CD4-positive, alpha-beta T cell treated with Interleukin-15 for 1 hour (primary cell): ENCODE data around the gene SPATA9.
A peak's percentile ranks its signal among the peaks of the same experiment; 100 is the strongest.
"Not testable (repeated sequence)": the region's sequence is repeated elsewhere in the genome, so short reads cannot be mapped to it uniquely, and the experiment has no call there.

Experiments used
- DNase-seq: peaks from one replicate; pipeline ENCODE4 v3.0.0-alpha.2; 2020

Gene SPATA9

DNA sequence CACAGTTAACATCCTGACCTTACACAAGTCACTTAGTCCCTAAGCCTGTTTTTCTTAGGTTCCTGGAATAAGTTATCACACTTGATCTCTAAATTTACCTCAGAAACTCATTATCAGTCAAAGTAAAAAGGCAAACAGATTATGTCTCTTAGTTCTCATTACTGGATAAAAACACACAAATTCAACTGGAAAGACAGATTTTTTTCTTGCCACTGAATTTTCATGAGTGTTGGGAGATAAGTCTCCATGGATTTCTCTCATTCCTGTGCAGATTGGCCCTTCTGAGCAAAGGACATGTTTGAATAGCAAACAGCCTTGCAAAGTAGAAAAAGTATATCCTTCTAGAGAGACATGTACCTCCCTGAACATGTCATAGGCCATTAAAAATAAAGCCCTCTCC, 10.2 kb downstream of the SPATA9 start:
- no peak for DNase-seq

DNA sequence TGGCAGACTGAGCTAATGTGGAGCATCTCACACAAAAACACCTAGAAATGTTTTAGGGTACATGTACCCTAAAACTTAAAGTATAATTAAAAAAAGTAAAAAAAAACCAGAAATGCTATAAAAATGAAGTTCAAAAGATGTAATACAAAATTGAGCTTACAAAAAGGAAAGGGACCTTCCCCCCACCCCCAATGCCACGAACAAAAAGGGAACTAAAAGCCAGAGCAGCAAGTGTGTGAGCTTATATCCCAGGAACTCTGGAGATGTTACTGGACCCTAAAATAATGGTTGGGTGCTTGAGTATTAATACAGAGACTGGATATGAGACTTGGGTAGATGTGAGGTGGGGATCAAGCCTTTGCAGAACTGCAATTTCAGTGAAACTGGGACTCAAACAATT, 11.0 kb downstream of the SPATA9 start:
- no peak for DNase-seq

DNA sequence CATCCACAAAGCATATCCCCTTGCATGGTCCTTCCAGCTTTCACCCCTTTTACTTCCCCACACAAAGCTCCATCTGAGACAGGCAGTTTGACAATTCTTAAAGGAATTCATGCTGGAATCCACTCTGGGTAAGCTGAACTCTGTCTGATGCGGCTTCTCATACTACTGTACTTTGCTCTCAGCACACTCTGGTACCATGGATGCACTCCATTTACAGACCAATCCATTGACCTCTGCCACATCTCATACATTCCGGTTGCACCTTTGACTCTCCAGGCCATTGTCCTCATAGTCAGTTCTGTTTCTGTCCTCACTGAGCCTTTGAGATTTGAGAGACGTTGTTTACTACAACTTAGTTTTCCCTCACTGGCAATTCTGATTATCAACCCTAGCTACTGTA, 12.2 kb downstream of the SPATA9 start:
- no peak for DNase-seq

DNA sequence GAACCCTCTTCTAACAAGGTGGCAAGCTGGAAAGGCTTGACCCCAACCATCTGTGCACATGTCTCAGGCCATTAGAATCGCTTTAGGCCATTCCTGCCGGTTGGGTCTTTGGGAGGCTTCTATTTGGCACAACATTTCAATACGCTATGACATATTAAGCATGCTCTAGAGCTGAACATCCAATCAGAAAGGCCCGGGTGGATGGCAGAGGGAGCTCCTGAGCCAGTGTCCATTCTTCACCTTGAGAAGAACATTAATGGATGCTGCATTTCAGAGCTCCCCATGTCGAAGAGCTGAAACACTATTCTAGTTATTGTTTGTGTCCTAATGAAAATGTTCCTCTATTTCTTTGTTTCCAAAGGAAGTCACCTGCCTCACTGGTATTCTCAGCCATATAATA, 12.8 kb downstream of the SPATA9 start:
- DNase-seq: no peak

DNA sequence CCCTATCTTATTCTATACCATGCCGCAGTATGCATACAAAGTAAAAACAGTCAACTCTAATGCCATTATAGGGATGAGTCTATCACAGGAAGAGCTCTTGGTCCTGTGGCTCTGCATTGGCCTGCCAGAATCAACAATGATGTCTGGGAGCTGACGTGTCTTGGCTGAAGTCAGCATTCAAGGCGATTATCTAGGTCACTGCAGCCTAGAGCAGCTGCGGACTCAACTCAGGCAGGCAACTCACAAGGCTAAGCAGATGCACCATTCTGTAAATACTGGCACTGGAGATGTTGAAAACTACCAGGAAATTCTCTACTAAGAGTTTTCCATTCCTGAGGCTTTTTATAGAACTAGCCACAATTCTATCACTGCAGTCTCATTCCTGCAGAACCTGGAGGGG, 13.3 kb downstream of the SPATA9 start:
- DNase-seq: no peak

DNA sequence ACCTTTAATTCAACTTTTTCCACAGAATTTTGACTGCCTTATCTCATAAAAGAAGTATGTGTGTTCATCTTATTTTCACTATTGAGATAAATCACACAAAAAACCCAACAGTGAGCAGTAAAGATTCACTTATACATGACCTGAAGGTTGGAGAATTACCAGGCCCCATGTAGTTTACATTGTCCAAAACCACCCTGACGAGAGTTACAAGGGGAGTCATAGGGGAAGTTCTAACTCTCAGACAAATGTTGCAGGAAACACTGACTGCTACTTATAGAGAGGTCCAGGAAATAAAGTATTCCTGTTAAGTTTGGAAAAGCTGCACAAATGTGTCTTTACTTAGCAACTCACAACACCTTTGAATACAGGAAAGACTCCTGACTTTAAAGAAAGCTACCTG, 14.1 kb downstream of the SPATA9 start:
- DNase-seq: no peak

DNA sequence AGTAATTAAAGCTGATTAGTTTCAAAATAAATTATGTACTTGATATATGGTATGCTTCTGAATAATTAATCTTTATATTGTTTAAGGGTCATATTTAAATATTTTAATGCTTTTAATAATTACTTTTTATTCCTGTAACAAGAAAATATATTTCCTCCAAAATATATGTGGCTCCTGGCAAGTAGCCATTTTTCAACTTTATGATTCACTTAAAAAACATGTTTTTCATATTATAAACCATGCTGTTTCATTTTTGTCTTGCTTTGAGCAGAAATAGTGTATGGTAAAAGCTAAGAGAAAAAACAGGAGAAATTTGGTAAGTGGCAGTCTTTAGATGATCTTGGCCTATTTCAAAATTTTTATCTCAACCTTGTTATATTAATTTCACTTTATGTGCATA, 14.6 kb downstream of the SPATA9 start:
- no peak for DNase-seq

DNA sequence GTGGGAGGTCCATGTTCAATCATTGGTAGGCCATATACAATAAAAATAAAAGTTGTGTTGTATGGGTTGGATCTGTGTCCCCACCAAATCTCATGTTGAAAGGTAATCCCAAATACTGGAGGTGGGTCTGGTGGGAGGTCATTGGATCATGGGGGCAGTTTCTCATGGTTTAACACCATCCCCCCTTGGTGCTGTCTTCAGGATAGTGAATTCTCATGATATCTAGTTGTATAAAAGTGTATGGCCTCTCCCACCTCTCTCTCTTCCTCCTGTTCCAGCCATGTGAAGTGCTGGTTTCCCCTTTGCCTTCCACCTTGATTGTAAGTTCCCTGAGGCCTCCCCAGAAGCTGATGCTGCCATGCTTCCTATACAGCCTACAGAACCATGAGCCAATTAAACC, 15.1 kb downstream of the SPATA9 start:
- DNase-seq: no peak

DNA sequence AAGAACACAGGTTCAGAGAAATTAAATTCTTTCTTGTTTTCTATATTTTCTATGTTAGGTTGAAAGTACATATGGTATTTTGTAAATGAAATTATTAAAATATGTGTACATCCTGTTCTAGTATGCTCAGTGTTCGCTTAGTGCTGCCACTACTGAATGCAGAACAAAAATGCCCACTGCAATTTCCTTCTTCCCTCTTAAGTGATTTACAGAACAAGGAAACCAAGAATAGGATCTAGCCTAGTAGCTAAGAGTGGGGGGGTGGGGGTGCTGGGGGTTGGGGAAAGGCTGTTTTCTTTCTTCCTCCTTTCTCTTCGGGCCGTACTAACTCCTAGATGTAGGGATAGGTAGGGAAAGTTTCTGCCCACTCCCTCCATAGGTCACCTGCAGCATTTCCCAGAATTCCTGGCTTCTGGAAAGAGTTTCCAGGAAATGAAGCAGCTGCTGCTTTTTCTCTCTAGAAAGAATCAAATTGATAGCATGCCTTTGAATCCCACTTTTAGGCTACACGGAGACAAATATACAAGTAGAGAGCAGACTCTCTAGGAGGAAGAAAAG, 15.7 kb downstream of the SPATA9 start:
- DNase-seq: no peak

DNA sequence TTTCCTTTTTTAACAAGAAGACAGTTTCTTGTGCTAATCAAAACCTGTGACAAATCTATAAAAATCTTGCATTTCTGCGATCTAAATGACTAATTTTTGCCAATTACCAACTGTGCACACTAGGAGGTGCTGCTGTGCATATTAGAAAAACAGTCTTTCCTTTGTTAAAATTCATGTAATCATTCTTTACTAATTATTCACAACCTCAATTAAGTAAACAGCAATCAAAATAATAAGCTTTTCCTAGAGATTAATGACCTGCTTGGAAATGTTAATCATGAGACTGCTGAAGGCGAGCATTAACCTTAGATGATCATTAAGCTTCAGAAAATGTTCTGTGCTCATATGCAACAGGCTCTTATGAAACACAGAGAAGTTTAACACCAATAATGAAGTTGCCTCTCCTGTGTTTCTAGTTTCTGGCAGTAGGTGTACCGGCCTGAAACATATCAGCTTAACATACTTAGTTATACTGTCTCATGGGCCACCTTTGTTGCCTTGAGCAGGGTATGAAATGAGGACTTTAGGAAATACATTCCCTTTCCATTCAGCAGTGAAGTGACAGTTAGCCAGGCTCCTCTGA, 18.5 kb downstream of the SPATA9 start:
- DNase-seq: no peak

DNA sequence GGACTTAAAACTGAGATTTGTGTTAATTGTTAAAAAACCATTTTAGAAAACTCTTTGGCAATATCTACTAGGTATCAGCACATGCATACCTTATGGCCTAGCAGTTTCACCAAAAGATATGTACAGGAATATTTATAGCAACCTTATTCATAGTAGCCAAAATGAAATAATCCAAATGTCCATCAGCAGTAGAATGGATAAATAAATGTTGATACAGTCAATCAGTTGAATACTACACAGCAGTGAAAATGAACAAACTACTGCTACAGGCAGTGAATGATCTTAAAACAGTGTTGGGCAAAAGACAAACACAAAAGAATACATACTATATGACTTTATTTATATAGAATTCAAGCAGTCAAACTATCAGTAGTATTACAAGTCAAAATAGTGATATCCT, 19.8 kb downstream of the SPATA9 start:
- DNase-seq: no peak

DNA sequence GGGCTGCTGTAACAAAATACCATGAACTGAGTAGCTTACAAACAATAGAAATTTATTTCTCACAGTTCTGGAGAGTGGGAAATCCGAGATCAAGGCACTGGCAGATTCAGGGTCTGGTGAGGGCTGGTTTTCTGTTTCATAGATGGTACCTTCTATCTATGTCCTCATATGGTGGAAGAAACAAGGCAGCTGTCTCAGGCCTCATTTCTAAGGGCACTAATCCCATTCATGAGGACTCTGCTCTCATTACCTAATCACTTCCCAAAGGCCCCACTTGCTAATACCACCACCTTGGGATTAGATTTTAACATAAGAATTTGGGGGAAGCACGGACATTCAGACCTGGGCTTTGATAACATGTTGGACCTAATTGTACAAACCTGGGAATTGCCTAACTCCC, 22.7 kb downstream of the SPATA9 start:
- no peak for DNase-seq

DNA sequence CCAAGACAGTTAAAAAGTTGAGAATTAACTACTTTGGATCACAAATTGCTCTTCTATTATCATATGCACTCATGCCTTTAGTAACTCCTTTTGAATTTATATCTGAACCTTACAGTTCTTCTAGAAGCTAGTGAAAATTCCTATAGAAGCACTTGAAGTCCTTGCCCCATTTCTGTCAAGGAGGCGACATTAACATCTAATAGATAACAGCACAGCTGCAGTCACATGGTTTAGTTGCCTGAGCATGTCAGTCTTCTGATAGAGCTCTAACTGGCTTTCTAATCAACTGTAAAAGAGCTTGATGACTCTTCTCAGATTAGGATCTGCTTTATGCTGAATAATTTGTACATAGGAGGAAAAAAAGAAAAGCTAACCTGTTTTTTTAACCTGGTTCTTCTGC, 27.2 kb downstream of the SPATA9 start:
- DNase-seq: no peak

DNA sequence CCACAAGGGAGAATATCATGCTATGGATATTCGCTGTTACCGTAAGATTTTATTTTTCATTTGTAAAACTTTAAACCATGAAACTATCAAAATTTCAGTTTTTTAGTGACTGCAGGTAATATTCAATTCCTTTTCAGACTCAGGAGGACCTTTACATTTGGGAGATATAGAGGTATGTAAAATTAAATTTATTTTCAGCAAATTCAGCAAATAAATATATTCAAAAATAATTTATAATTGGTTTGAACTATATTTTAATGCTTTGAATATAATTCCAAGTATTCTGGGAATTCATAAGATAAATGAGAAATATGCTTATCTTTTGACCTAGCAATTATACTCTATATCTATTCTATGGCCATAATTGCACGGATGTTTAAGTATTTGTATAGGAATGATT, 28.6 kb downstream of the SPATA9 start:
- no peak for DNase-seq

DNA sequence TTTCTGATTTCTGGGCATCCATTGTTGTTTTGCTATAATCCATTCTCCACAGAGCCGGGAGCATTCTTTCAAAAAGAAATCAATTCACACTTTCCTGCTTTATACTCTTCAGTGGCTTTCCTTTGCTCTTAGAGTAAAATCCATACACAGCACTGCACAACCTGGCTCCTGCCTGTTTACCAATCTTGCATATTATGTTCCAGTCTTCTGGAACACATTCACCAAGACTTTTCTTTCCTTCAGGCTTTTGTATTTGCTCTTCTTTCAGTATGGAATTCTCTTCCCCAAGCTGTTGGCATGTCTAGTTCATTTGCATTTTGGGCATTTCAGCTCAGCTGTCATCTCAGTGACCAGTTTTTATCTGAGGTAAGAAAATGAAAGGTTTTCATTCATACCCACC, 29.9 kb downstream of the SPATA9 start:
- DNase-seq: no peak

DNA sequence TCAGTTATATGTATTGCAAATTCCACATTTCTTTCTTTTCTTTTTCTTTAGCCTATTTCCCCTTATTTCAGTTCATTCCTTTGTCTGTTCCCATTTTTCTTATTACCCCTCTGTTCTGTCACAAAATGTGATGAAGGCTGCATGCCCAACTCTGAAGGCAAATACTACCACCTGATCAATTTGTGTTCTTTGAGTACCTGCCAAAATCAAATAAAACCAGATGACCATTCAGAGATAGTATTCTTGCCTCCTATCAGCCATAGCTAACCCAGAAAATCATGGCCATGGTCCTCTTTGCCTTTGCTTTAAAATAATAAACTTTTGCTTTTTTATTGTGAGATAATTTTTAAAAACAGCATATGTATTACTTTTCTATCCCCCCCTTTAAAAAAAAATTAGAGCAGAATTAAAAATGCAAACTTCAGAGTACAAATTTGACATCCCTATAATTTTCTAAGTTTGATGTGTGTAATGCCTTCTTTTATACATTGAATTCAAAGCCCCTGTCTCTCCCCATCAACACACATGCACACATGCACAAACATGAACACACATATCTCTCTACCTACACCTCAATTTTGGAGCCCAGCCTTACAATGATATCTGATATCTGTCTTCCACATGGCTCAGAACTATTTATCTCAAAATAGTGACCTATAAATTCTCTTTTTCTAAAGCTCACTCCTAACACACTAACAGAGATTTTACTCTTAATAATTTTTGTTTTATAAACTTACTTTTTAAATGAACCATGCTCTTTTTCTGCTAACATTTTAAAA, 32.8 kb downstream of the SPATA9 start:
- no peak for DNase-seq

DNA sequence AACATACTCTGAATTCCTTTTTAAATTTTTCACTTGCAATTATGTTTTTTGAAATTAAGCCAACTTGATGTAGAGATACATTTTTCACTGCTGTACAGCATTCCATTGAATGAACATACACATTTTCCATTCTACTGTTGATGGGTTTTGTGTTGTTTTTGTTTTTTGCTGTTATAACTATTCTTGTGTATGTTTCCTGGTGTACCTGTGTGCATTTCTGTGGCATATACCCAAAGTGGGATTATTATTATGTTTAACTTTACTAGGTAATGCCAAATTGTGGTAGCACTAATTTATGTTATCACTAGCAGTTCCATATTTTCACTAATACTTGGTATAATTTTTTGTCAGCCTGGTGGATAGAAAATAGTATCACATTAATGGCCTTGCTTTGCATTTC, 33.5 kb downstream of the SPATA9 start:
- DNase-seq: no peak

DNA sequence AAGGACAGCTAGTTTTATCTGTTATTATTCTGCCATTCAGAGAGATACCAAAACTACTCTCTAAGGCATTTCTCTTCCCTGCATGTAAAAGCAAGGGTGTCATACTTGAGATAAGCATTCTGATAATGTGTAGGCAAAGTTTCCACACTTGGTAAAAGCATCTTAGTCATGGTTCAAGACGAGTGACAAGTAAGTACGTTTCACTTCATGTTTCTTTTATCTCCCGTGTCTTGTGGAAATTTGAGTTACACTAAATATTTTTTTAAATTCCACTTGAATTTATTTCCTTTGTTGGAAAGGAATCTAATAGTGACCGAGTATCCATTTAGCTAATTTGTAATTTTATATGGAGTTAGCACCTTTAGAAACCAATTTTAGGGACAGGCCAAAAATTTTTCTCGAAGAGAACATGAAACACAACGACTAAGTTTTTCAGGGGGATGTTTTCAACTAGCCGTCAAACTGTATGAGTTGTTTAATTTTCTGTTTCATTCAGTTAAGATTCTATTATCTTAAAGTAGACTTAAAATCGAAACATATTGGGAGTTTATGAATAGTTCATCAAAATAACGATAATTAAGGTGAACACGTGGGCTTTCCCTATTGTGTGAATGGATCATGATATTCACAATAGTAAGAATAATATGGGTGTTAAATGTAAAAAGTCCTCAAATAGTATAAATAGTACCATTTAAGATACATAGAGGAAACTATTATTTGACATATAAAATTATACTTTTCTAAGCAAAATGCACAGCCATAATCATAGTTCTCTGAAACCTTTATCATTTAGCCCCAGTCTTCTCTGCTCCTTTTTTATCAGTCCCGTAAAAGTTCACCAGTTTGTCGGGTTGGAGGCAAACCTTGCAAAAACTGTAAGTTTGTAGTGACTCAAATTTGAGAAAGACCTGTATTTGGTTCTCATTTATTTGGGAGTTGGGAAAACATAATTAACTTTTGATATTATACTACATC, 34.6 kb downstream of the SPATA9 start:
- no peak for DNase-seq

DNA sequence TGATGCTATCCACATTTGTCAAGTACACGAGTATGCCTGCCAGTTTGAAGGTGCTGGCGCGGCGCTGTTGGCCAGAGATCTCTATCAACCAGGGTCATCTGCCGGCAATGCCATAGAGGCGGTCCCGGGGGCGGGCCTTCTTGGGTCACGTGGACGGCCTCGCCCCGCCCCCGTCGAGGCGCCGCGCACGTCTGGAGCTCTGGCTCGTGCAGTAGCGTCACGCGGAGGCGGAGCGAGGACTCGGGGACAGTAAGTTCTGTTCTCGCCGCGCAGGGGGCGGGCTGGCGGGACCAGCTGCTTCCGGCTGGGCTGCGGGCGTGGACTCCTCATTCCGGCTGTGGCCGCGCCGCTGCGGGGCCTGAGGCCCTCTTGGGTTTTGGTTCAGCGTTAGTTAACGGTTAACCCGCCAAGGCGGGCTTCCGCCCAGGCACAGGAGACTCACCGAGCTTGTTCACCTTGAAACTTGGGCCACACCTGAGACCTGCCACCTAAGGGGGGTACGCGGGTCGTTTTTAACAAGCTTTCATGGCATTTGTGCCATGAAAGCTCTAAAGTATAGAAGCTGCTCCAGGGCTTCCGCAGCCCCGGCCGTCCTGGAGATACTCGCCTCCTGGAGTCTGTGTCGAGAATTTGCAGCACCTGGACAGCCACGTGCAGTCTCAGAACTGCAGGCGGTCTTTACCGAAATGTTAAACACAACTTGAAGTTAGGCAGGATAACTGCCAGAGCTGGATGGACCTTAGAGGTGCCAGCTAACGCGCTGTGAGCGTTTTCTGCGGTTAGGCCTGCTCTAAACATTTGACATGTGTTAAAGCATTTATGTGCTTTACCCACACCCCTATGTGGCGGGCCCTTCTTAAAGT, 36.0 kb downstream of the SPATA9 start, which contains the start of gene RFESD:
Gene RFESD, plus strand, starts transcription at position 209 of the 863 bp plus-strand sequence. CDS start 5,495 bp downstream, outside the sequence.
- peak; percentile 95 for DNase-seq

DNA sequence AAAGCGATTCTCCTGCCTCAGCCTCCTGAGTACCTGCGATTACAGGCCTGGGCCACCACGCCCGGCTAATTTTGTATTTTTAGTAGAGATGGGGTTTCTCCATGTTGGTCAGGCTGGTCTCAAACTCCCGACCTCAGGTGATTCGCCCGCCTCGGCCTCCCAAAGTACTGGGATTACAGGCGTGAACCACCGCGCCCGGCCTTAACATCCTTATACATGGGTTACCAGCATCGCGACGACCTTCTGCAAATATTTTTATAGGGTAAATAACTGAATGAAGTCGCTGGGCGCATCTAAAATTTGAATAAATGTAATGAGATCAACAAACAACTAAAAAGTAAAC, 36.6 kb downstream of the SPATA9 start:
- not testable (repeated sequence) for DNase-seq

DNA sequence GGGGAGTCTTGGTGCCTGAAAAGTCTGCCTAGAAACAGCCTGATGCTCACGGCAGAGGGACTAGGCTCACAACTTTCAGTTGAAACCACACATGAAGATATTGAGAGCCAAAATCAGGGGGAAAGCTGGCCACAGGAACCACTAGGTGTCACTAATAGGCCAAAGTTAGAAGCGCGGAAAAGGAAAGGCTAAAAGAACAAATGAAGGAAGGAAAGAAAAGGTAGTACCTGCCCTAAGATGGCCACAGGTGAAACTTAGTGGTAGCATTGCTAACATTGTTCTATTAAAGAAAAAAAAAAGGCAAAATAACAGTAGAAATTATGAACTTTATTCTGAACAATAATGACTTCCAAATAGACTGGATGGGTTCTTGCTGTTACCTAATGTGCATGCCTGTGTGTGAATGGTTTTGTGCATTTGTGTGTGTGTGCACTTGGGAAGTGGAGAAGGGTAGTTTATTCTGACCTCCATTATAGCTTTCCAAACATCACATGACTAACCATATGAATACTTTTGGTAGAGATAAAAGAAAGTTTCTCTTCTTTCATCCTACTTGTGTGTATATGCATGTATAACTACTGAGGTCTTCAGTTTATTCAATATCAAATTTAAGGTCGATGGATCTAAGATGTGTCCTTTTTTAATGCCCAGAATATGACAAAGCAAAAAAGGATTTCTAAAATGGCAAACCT, 38.3 kb downstream of the SPATA9 start:
- peak; percentile 49 for DNase-seq

DNA sequence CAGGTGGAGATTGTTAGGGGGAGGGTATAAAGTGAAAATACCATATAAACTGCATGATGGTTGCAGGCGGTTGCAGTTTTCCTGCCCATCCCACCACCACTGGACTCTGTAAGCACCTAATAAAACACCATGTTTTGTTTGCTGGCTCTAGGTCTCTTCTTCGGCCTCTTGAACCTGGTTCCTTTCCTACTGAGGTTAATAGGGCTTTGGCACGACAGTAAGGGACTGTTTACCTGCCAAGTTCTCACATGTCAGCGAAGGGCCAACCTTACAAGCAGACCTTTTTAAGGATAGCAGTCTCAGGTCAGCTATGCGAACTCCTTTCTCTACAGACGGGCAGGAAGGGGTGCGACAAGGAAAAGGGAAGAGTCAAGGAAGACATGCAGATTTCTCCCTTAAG, 39.6 kb downstream of the SPATA9 start:
- no peak for DNase-seq
